Measurements from ENCODE around the gene CKAP4. TPM values are rescaled to one million over a fixed set of nuclear protein-coding genes. Genes with fewer than 3 reads are reported as not detected.
A peak's percentile ranks its signal among the peaks of the same experiment; 100 is the strongest.

CKAP4 gene
- total RNA-seq, 1 donor from 2014 or later, result 102 TPM

DNA sequence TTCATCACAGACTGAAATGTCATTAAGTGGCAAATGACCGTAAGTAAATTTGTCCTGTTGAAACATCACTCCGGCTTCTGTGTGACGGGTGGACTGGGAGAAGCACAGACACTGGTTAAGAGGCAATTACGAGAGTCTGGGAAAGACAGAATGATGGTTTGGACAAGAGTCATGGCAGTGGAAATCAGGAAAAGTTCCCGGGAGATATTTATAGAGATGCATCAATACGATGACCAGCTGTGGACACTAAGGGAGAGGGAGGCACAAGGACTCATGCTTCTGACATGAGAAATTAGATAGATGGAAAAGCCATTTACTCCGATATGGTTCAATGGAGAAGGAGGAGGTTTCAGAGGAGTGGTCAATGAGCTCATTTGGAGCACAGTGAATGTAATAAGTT is 27.3 kb downstream of the CKAP4 start:
- TF ChIP-seq, protein P1, sequence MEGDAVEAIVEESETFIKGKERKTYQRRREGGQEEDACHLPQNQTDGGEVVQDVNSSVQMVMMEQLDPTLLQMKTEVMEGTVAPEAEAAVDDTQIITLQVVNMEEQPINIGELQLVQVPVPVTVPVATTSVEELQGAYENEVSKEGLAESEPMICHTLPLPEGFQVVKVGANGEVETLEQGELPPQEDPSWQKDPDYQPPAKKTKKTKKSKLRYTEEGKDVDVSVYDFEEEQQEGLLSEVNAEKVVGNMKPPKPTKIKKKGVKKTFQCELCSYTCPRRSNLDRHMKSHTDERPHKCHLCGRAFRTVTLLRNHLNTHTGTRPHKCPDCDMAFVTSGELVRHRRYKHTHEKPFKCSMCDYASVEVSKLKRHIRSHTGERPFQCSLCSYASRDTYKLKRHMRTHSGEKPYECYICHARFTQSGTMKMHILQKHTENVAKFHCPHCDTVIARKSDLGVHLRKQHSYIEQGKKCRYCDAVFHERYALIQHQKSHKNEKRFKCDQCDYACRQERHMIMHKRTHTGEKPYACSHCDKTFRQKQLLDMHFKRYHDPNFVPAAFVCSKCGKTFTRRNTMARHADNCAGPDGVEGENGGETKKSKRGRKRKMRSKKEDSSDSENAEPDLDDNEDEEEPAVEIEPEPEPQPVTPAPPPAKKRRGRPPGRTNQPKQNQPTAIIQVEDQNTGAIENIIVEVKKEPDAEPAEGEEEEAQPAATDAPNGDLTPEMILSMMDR (conservative IDR thresholded peaks at IDR 0.05), result no peak
- Mint-ChIP-seq H3K27me3 (ENCODE audit: low read depth) (no peaks in the 10 kb centered on the region), H3K9me3 (peaks cover 8% of the 10 kb centered on the region), H3K4me3 (no peak overlapping the region), H3K4me1 (peaks cover 7% of the 10 kb centered on the region), H3K27ac (ENCODE audit: unreplicated experiment) (no peak overlapping the region), H3K36me3 (ENCODE audit: low read depth) (peaks cover 11% of the 10 kb centered on the region)
- DNase-seq (ENCODE audit: low read depth, low spot score), result no peak

DNA sequence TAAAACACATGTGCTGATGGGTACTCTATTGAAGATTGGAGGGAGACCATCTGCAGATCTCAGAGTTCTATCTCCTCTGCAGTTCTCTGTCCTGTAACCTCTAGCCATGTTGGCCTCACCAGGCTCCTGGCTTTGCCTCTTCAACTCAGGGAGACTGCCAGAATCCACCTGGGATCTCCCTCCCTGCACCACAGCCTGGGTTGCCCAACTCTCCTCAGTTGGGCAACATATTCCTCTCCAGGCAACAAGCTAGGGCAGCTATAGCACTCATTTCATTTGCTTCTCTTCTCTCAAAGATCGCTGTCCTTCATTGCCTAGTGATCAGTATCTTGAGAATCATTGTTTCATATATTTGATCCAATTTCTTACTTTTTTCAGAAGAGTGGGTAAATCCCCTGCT is 28.8 kb downstream of the CKAP4 start:
- no peak for DNase-seq (ENCODE audit: low read depth, low spot score)
- peaks cover 8% of the 10 kb centered on the region for H3K9me3 Mint-ChIP-seq
- no peak overlapping the region for H3K4me3 Mint-ChIP-seq
- H3K4me1 Mint-ChIP-seq, result peaks cover 10% of the 10 kb centered on the region
- H3K27me3 Mint-ChIP-seq (ENCODE audit: low read depth), result no peaks in the 10 kb centered on the region
- H3K27ac Mint-ChIP-seq (ENCODE audit: unreplicated experiment), result no peak overlapping the region
- TF ChIP-seq, protein P1 (conservative IDR thresholded peaks at IDR 0.05), result no peak
- H3K36me3 Mint-ChIP-seq (ENCODE audit: low read depth), result peaks cover 11% of the 10 kb centered on the region

DNA sequence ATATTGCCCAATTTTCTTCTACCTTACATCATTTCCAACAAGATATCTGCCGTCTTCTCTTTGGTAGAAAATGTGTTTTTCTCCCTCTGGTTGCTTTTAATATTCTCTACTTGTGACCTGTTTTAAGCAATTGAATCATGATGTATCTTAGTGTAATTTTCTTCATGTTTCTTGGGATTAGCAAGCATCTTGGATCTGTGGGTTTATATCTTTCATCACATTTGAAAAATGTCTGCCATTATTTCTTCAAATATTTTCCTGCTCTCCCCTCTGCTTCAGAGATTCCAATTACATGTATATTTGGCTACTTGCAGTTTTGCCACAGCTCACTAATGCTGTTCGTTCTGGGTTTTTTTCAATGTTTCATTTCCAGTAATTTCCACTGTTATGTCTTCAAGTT is 30.1 kb downstream of the CKAP4 start:
- H3K36me3 Mint-ChIP-seq (ENCODE audit: low read depth), result peaks cover 11% of the 10 kb centered on the region
- no peak overlapping the region for H3K4me3 Mint-ChIP-seq
- no peak for DNase-seq (ENCODE audit: low read depth, low spot score)
- H3K4me1 Mint-ChIP-seq, result peaks cover 19% of the 10 kb centered on the region
- H3K27me3 Mint-ChIP-seq (ENCODE audit: low read depth), result no peaks in the 10 kb centered on the region
- TF ChIP-seq, protein P1 (conservative IDR thresholded peaks at IDR 0.05), result no peak
- H3K27ac Mint-ChIP-seq (ENCODE audit: unreplicated experiment), result no peak overlapping the region
- H3K9me3 Mint-ChIP-seq, result peaks cover 8% of the 10 kb centered on the region

DNA sequence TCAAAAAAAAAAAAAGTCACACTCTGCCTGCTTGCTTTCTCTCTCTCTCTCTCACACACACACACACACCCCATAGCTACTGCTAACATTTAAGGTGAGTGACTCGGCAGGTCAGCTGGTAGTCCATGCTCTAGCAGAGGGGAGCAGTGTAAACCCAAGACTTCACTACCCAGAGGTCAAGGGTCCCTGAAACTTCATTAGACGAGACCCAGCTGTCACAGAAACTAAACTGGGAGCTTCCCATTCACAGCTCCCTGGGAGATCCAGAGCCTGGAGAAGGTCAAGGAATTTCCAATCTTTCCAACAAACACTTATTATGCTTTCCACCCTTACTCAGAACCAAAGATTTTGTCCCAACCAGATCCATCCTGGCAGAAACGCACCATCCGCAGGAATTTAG is 33.2 kb downstream of the CKAP4 start:
- no peak for DNase-seq (ENCODE audit: low read depth, low spot score)
- H3K4me1 Mint-ChIP-seq, result peaks cover 19% of the 10 kb centered on the region
- no peaks in the 10 kb centered on the region for H3K27me3 Mint-ChIP-seq (ENCODE audit: low read depth)
- peaks cover 8% of the 10 kb centered on the region for H3K9me3 Mint-ChIP-seq
- peaks cover 11% of the 10 kb centered on the region for H3K36me3 Mint-ChIP-seq (ENCODE audit: low read depth)
- H3K27ac Mint-ChIP-seq (ENCODE audit: unreplicated experiment), result peak overlapping the region; percentile 44
- TF ChIP-seq, protein P1 (conservative IDR thresholded peaks at IDR 0.05), result no peak
- no peak overlapping the region for H3K4me3 Mint-ChIP-seq

DNA sequence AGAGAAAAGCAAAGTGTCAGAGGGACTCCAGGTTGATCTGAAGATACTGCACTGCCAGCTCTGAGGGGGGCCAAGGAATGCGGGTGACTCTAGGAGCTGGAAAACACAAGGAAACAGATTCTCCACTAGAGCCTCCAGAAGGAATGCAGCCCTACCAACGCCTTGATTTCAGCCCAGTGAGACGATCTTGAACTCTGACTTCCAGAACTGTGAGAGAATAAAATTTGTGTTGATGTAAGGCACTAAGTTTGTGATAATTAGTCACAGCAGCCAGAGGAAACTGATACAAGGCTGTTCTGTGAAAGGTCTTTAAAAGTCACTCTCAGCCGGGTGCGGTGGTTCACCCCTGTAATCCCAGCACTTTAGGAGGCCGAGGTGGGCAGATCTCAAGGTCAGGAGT is 34.2 kb downstream of the CKAP4 start:
- H3K36me3 Mint-ChIP-seq (ENCODE audit: low read depth), result peaks cover 7% of the 10 kb centered on the region
- TF ChIP-seq, protein P1 (conservative IDR thresholded peaks at IDR 0.05), result no peak
- H3K27me3 Mint-ChIP-seq (ENCODE audit: low read depth), result no peaks in the 10 kb centered on the region
- peaks cover 9% of the 10 kb centered on the region for H3K9me3 Mint-ChIP-seq
- DNase-seq (ENCODE audit: low read depth, low spot score), result no peak
- H3K4me1 Mint-ChIP-seq, result peaks cover 19% of the 10 kb centered on the region
- H3K27ac Mint-ChIP-seq (ENCODE audit: unreplicated experiment), result no peak overlapping the region
- H3K4me3 Mint-ChIP-seq, result no peak overlapping the region

DNA sequence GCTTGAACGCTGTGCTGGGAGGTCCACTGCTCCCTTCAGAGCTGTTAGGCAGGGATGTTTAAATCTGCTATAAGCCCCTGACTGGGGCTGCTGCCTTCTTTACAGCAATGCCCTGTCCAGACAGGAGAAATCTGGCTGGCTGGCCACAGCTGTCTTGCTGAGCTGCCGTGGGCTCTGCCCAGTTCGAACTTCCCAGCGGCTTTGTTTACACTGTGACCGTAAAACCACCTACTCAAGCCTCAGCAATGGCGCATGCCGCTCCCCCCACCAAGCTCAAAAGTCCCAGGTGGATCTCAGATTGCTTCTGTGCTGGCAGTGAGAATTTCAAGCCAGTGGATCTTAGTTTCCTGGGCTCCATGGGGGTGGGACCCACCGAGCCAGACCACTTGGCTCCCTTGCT is 35.8 kb downstream of the CKAP4 start:
- H3K4me3 Mint-ChIP-seq, result no peak overlapping the region
- TF ChIP-seq, protein P1 (conservative IDR thresholded peaks at IDR 0.05), result no peak
- H3K9me3 Mint-ChIP-seq, result peaks cover 18% of the 10 kb centered on the region
- peaks cover 2% of the 10 kb centered on the region for H3K36me3 Mint-ChIP-seq (ENCODE audit: low read depth)
- H3K27me3 Mint-ChIP-seq (ENCODE audit: low read depth), result no peaks in the 10 kb centered on the region
- H3K27ac Mint-ChIP-seq (ENCODE audit: unreplicated experiment), result no peak overlapping the region
- H3K4me1 Mint-ChIP-seq, result peaks cover 19% of the 10 kb centered on the region
- DNase-seq (ENCODE audit: low read depth, low spot score), result no peak

All from neural crest cell (in vitro differentiated cells).